ENCODE data around the gene ABCF2. TPM values are rescaled to one million over a fixed set of nuclear protein-coding genes. Genes with fewer than 3 reads are reported as not detected.

ABCF2 gene
- polyA plus RNA-seq, 1 of the 3 experiments (the other 2 are of a cell fraction) = 75.4 TPM

GRCh38 chr7:151212626-151213025 is 14.4 kb downstream of the ABCF2 start (continued):
- TF ChIP-seq, protein P1, sequence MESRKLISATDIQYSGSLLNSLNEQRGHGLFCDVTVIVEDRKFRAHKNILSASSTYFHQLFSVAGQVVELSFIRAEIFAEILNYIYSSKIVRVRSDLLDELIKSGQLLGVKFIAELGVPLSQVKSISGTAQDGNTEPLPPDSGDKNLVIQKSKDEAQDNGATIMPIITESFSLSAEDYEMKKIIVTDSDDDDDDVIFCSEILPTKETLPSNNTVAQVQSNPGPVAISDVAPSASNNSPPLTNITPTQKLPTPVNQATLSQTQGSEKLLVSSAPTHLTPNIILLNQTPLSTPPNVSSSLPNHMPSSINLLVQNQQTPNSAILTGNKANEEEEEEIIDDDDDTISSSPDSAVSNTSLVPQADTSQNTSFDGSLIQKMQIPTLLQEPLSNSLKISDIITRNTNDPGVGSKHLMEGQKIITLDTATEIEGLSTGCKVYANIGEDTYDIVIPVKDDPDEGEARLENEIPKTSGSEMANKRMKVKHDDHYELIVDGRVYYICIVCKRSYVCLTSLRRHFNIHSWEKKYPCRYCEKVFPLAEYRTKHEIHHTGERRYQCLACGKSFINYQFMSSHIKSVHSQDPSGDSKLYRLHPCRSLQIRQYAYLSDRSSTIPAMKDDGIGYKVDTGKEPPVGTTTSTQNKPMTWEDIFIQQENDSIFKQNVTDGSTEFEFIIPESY (IDR thresholded peaks at IDR 0.05; ENCODE audit: borderline replicate concordance, low read depth) = no peak
- TF ChIP-seq, protein P2, sequence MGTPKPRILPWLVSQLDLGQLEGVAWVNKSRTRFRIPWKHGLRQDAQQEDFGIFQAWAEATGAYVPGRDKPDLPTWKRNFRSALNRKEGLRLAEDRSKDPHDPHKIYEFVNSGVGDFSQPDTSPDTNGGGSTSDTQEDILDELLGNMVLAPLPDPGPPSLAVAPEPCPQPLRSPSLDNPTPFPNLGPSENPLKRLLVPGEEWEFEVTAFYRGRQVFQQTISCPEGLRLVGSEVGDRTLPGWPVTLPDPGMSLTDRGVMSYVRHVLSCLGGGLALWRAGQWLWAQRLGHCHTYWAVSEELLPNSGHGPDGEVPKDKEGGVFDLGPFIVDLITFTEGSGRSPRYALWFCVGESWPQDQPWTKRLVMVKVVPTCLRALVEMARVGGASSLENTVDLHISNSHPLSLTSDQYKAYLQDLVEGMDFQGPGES (IDR thresholded peaks at IDR 0.05; ENCODE audit: low read depth, low read length) = no peak
- TF ChIP-seq FOXM1 (IDR thresholded peaks at IDR 0.05; ENCODE audit: low read depth) = no peak
- TF ChIP-seq RFX5 (IDR thresholded peaks at IDR 0.05; ENCODE audit: low read length) = no peak

DNA sequence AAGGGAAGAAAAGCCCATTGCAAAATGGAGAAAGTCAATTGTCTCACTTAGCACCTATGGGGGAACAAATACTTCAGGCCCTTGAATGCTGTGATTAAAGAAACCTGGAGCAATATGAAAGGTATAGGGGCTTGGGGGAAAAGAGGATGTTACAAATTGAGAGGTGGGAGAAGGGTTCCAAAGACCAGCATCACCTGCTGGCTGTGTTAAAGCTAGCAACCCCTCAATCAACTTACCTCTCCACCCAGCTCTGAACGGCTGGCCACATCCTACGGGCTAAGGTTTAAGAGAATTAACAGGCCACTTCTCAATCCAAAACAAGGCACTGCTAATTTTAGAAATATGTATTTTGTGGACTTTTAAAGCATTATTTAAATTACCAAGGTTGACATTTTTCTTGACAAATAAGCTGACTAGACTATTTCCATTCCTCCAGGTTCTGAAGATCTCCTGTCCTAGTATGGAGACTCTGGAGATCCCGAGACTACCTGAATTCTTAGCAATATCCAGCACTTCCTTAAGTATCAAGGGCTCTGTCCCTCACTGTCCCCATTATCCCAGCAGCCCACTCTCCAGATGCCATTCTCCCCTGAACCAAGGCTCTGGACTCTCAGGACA is 15.7 kb downstream of the ABCF2 start:
- POLR2A ChIA-PET = interaction anchor here (1.5 kb wide), 1 partner anchor 16 kb away, joined by 5 read pairs; the partner anchor contains the start of gene ABCF2
- TF ChIP-seq FOSL2 (IDR thresholded peaks at IDR 0.05; ENCODE audit: borderline replicate concordance, low read depth) (no peak), CHD2 (IDR thresholded peaks at IDR 0.05; ENCODE audit: low read length, partially characterized antibody) (no peak), MAX (IDR thresholded peaks at IDR 0.05; ENCODE audit: low read depth) (no peak), YY1 (IDR thresholded peaks at IDR 0.05; ENCODE audit: low read depth) (no peak), POLR2AphosphoS5 (IDR thresholded peaks at IDR 0.05; ENCODE audit: low read depth, low read length) (no peak), ELF1 (IDR thresholded peaks at IDR 0.05) (no peak), FOXM1 (IDR thresholded peaks at IDR 0.05; ENCODE audit: low read depth) (no peak), EZH2phosphoT487 (IDR thresholded peaks at IDR 0.05; ENCODE audit: borderline replicate concordance, low read depth) (no peak), PBX3 (IDR thresholded peaks at IDR 0.05) (no peak), RAD21 (IDR thresholded peaks at IDR 0.05; ENCODE audit: low read length) (no peak), EP300 (IDR thresholded peaks at IDR 0.05; ENCODE audit: borderline replicate concordance in 1 of 2, low read depth in 1 of 2, low read length in 1 of 2) (no peak), GABPA (IDR thresholded peaks at IDR 0.05; ENCODE audit: low read depth) (no peak), USF1 (IDR thresholded peaks at IDR 0.05; ENCODE audit: borderline replicate concordance, low read depth) (no peak), REST (IDR thresholded peaks at IDR 0.05; ENCODE audit: low read depth, low read length) (no peak), RFX5 (IDR thresholded peaks at IDR 0.05; ENCODE audit: low read length) (no peak), FOXJ3 (CRISPR knock-in tag; IDR thresholded peaks at IDR 0.05) (no peak), MEF2A (IDR thresholded peaks at IDR 0.05; ENCODE audit: borderline replicate concordance, low read depth) (no peak)
- TF ChIP-seq, protein P3, sequence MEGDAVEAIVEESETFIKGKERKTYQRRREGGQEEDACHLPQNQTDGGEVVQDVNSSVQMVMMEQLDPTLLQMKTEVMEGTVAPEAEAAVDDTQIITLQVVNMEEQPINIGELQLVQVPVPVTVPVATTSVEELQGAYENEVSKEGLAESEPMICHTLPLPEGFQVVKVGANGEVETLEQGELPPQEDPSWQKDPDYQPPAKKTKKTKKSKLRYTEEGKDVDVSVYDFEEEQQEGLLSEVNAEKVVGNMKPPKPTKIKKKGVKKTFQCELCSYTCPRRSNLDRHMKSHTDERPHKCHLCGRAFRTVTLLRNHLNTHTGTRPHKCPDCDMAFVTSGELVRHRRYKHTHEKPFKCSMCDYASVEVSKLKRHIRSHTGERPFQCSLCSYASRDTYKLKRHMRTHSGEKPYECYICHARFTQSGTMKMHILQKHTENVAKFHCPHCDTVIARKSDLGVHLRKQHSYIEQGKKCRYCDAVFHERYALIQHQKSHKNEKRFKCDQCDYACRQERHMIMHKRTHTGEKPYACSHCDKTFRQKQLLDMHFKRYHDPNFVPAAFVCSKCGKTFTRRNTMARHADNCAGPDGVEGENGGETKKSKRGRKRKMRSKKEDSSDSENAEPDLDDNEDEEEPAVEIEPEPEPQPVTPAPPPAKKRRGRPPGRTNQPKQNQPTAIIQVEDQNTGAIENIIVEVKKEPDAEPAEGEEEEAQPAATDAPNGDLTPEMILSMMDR (IDR thresholded peaks at IDR 0.05) = no peak

More for the DNA sequence above, 15.7 kb downstream of the ABCF2 start:
- H4K20me1 ChIP-seq (ENCODE audit: insufficient read depth) = 0 out of 2 replicates have a peak, but pooled peaks cover 9% of the 10 kb centered on the region
- H3K4me2 ChIP-seq = no peak overlapping the region
- no peak overlapping the region for H2AFZ ChIP-seq (ENCODE audit: low read depth)
- no peaks in the 10 kb centered on the region for H3K9me3 ChIP-seq
- 87% methylated on average over 3 of the region's 3 CpGs for WGBS (ENCODE audit: low lambda C conversion rate)
- H3K27ac ChIP-seq (ENCODE audit: low read depth in 2 of 2, low read length in 1 of 2) = no peak overlapping the region
- H3K4me1 ChIP-seq (ENCODE audit: control insufficient read depth in 1 of 2, insufficient read depth in 2 of 2, low read depth in 1 of 2, low read length in 1 of 2) = no peaks in the 10 kb centered on the region
- CTCF ChIA-PET = interaction anchor here (0.8 to 2.2 kb wide), 5 partner anchors 12 to 87 kb away, joined by 3 to 6 read pairs (median 3); no protein-coding TSS in a partner anchor
- peaks cover 6% of the 10 kb centered on the region; the same call in 1 of the 2 replicates for H3K27me3 ChIP-seq (ENCODE audit: insufficient read depth)
- H3F3A ChIP-seq (replicated peaks; ENCODE audit: insufficient read depth) = no peaks in the 10 kb centered on the region
- no peaks in the 10 kb centered on the region for H3K9me2 ChIP-seq
- H3K79me2 ChIP-seq (ENCODE audit: insufficient read depth) = no peaks in the 10 kb centered on the region
- DNase-seq = no peak
- peaks cover 25 to 36% of the 10 kb centered on the region in 2 experiments for H3K36me3 ChIP-seq (replicated peaks in 1 of 2; ENCODE audit: control insufficient read depth in 1 of 2, insufficient read depth in 2 of 2, low read length in 1 of 2)
- H3K4me3 ChIP-seq (ENCODE audit: low read depth in 2 of 2, low read length in 1 of 2) = no peak overlapping the region
- H3K9ac ChIP-seq = no peak overlapping the region

Measured in SK-N-SH (cell line).